ENCODE data around the gene YES1.

DNA sequence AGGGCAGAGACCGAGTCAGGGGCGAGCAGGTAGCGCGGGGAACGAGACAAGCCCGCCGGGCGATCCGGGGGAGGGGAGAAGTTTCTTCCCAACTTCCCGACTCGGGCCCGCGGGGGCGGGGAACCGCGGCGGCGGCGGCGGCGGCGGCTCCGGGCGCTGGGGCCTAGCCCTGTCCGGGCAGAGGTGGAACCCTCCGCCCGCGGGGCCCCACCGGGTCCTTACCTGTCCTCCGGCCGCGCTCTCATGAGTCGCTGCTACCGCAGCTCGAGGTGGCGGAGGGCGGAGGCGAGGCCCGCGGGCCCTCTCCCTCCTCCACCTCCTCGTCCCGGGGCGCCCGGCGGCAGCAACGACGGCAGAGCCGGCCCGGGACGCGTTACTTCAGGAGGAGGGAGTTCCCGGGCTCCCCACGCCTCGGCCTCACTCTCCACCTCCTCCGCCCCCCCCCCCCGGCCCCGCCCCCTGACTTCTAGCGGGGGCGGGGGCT lies at the start of gene YES1:
- TF ChIP-seq, protein P1, sequence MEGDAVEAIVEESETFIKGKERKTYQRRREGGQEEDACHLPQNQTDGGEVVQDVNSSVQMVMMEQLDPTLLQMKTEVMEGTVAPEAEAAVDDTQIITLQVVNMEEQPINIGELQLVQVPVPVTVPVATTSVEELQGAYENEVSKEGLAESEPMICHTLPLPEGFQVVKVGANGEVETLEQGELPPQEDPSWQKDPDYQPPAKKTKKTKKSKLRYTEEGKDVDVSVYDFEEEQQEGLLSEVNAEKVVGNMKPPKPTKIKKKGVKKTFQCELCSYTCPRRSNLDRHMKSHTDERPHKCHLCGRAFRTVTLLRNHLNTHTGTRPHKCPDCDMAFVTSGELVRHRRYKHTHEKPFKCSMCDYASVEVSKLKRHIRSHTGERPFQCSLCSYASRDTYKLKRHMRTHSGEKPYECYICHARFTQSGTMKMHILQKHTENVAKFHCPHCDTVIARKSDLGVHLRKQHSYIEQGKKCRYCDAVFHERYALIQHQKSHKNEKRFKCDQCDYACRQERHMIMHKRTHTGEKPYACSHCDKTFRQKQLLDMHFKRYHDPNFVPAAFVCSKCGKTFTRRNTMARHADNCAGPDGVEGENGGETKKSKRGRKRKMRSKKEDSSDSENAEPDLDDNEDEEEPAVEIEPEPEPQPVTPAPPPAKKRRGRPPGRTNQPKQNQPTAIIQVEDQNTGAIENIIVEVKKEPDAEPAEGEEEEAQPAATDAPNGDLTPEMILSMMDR (optimal IDR thresholded peaks at IDR 0.05 in 1 of 3, IDR thresholded peaks at IDR 0.05 in 1 of 3, conservative IDR thresholded peaks at IDR 0.05 in 1 of 3; ENCODE audit: extremely low read depth in 1 of 3, insufficient read depth in 2 of 3, low read length in 3 of 3), result no peak
- no peak for TF ChIP-seq EZH2 (IDR thresholded peaks at IDR 0.05; ENCODE audit: low read length)

Measured in keratinocyte (primary cell).